HepG2 (cell line): Measurements from ENCODE around the gene DTX4. TPM values are rescaled to one million over a fixed set of nuclear protein-coding genes. Genes with fewer than 3 reads are reported as not detected.

Source experiments
- BATF2 ChIP-seq: sonication (generic); formaldehyde crosslinking; IDR thresholded peaks from 2 replicates; pipeline ENCODE4 v1.8.0; 2022; ENCODE audit warnings: mild to moderate bottlenecking, missing genetic modification reagents, moderate library complexity
- DNMT3B ChIP-seq: conservative IDR thresholded peaks from 2 replicates; pipeline ENCODE4 v1.6.1; 2016; ENCODE audit warnings: missing biosample characterization, control low read depth
- E2F1 ChIP-seq: sonication (generic); formaldehyde crosslinking; IDR thresholded peaks from 2 replicates; pipeline ENCODE4 v1.5.0; 2020; ENCODE audit warnings: missing genetic modification reagents
- HNRNPH1 ChIP-seq: fragments of 200-400 bp; formaldehyde crosslinking; optimal IDR thresholded peaks from 2 replicates; pipeline ENCODE3; 2017; ENCODE audit warnings: mild to moderate bottlenecking, low read depth, low read length
- HOXA3 ChIP-seq: sonication (generic); formaldehyde crosslinking; IDR thresholded peaks from 2 replicates; pipeline ENCODE4 v1.5.0; 2020; ENCODE audit warnings: missing genetic modification reagents
- KDM5A ChIP-seq: fragments of 200-600 bp; sonication (generic); IDR thresholded peaks from 2 replicates; pipeline ENCODE4 v1.7.0; 2018; ENCODE audit warnings: antibody characterized with exemption, mild to moderate bottlenecking, low read length, borderline replicate concordance
- NFKB2 ChIP-seq: sonication (generic); formaldehyde crosslinking; IDR thresholded peaks from 2 replicates; pipeline ENCODE4 v1.4.0; 2020; ENCODE audit warnings: missing genetic modification reagents, borderline replicate concordance
- NR1H2 ChIP-seq: sonication (generic); formaldehyde crosslinking; IDR thresholded peaks from 2 replicates; pipeline ENCODE4 v1.8.1; 2022; ENCODE audit warnings: low read depth, missing genetic modification reagents, borderline replicate concordance
- REPIN1 ChIP-seq: sonication (generic); formaldehyde crosslinking; IDR thresholded peaks from 2 replicates; pipeline ENCODE4 v1.8.0; 2022; ENCODE audit warnings: missing genetic modification reagents, low read depth, mild to moderate bottlenecking, borderline replicate concordance
- SRSF9 ChIP-seq: fragments of 200-400 bp; formaldehyde crosslinking; IDR thresholded peaks from 2 replicates; pipeline ENCODE4 v1.6.1; 2018; ENCODE audit warnings: borderline replicate concordance, mild to moderate bottlenecking, low read depth, low read length; ENCODE audit not compliant: insufficient read depth, poor library complexity, severe bottlenecking
- YEATS2 ChIP-seq: sonication (generic); formaldehyde crosslinking; IDR thresholded peaks from 2 replicates; pipeline ENCODE4 v1.4.0; 2020; ENCODE audit warnings: missing genetic modification reagents, borderline replicate concordance
- ZBTB26 ChIP-seq: IDR thresholded peaks from 2 replicates; pipeline ENCODE4 v1.6.1; 2016; ENCODE audit warnings: missing compliant biosample characterization, missing genetic modification reagents, borderline replicate concordance
- ZHX1 ChIP-seq: sonication (generic); formaldehyde crosslinking; IDR thresholded peaks from 2 replicates; pipeline ENCODE4 v1.8.1; 2022; ENCODE audit warnings: low read depth, mild to moderate bottlenecking, missing genetic modification reagents
- ZNF17 ChIP-seq: sonication (generic); formaldehyde crosslinking; IDR thresholded peaks from 2 replicates; pipeline ENCODE4 v1.5.0; 2020; ENCODE audit warnings: mild to moderate bottlenecking, missing genetic modification reagents
- ZNF703 ChIP-seq: sonication (generic); formaldehyde crosslinking; IDR thresholded peaks from 2 replicates; pipeline ENCODE4 v1.5.1; 2020; ENCODE audit warnings: missing genetic modification reagents, mild to moderate bottlenecking, moderate library complexity, borderline replicate concordance
- ZNF747 ChIP-seq: sonication (generic); formaldehyde crosslinking; IDR thresholded peaks from 2 replicates; pipeline ENCODE4 v1.8.1; 2023; ENCODE audit warnings: missing genetic modification reagents, mild to moderate bottlenecking, borderline replicate concordance
- ZNF850 ChIP-seq: sonication (generic); formaldehyde crosslinking; conservative IDR thresholded peaks from 2 replicates; pipeline ENCODE4 v1.9.0; 2021; ENCODE audit warnings: mild to moderate bottlenecking, missing genetic modification reagents
- polyA plus RNA-seq, 8 experiments: library from polyadenylated mRNA; depleted of rRNA in 3 of 8; stranded (reverse) in 7 of 8; unstranded in 1 of 8; fragments of >200 nt; fragmentation: Illumina TruSeq in 4 of 8; extraction: Trizol in 4 of 8; gene quantifications; 2 replicates each; pipeline versions ENCODE4 v1.2.1 to v1.2.3, GENCODE V29; 2011 to 2016; ENCODE audit warnings: low read depth in 4 of 8, missing spikeins in 1 of 8, mixed read lengths in 1 of 8; ENCODE audit not compliant: insufficient read depth in 1 of 8
- total RNA-seq, 5 experiments: library from RNA; depleted of rRNA; stranded (reverse); fragments of >200 nt; fragmentation: Illumina TruSeq; extraction: Trizol; gene quantifications; 2 replicates each; pipeline ENCODE4 v1.2.3, GENCODE V29; 2016; ENCODE audit warnings: low read depth in 1 of 5

Gene DTX4
- total and polyA plus RNA-seq, 2 of the 13 experiments (the other 11 are each of a cell fraction or from before 2014, with no cell fraction given) = 0.67 to 5.6 TPM

- TF ChIP-seq HOXA3 = no peak; the same call in 1 of the 2 replicates
- TF ChIP-seq BATF2 = no peak
- TF ChIP-seq ZBTB26 (CRISPR knock-in tag) = no peak
- no peak for TF ChIP-seq YEATS2 (CRISPR knock-in tag)
- no peak for TF ChIP-seq SRSF9
- no peak for TF ChIP-seq KDM5A
- no peak for TF ChIP-seq ZNF850
- TF ChIP-seq ZNF17 = no peak
- no peak for TF ChIP-seq ZNF703 (CRISPR knock-in tag)
- TF ChIP-seq E2F1 (CRISPR knock-in tag) = no peak
- 0 out of 2 replicates have a peak, but pooled peaks have one; percentile 42 for TF ChIP-seq ZNF747
- TF ChIP-seq ZHX1 = 0 out of 2 replicates have a peak, but pooled peaks have one; percentile 46
- TF ChIP-seq NFKB2 (CRISPR knock-in tag) = peak; percentile 89
- no peak for TF ChIP-seq REPIN1 (CRISPR knock-in tag)
- no peak for TF ChIP-seq DNMT3B (CRISPR knock-in tag)
- TF ChIP-seq NR1H2 (CRISPR knock-in tag) = no peak
- no peak for TF ChIP-seq HNRNPH1
These were observed at the start of gene DTX4 (continued) for GRCh38 chr11:59171508-59172322.
